B cell (primary cell): Measurements from ENCODE around the gene GRID1.

Source experiments
- EZH2 ChIP-seq: IDR thresholded peaks from 2 replicates; pipeline ENCODE4 v1.6.1; 2012; ENCODE audit warnings: borderline replicate concordance, low read depth, mild to moderate bottlenecking, moderate library complexity, low read length; ENCODE audit not compliant: insufficient read depth, poor library complexity, severe bottlenecking
- TF ChIP-seq, protein P1 (sequence below): fragments of 200-600 bp; IDR thresholded peaks from one replicate; pipeline ENCODE4 v1.8.0; 2022; ENCODE audit warnings: antibody characterized with exemption, mild to moderate bottlenecking

DNA sequence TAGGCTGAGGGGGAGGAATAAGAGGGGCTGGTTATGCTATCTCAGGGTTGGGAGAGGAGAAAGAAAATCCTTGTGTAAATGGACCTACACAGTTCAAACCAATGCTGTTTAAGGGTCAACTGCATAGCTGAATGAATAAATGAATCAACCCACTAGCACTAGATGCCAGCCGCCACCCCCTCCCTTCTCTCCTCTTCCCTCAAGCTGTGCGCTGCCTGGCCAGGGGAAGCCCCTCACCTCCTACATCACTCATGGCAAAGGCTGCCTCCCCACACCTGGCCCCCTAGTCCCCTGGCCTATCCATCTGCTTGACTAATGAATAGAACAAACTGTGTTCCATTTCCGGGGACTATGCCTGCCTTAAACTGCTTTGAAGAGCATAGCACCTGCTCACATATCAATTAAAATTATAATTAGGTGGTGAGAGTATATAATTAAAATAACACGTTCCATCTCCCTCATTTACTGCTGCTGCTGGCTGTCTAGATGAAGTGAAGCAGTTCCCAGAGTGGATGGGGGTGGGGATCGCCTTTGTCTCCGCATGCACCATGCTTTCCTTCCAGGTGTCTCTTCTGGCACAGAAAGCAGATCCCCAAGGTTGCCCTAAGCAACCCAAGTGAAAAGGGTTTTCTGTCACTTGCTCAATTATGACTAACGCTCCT is 32.6 kb downstream of the GRID1 start:
- TF ChIP-seq, protein P1, sequence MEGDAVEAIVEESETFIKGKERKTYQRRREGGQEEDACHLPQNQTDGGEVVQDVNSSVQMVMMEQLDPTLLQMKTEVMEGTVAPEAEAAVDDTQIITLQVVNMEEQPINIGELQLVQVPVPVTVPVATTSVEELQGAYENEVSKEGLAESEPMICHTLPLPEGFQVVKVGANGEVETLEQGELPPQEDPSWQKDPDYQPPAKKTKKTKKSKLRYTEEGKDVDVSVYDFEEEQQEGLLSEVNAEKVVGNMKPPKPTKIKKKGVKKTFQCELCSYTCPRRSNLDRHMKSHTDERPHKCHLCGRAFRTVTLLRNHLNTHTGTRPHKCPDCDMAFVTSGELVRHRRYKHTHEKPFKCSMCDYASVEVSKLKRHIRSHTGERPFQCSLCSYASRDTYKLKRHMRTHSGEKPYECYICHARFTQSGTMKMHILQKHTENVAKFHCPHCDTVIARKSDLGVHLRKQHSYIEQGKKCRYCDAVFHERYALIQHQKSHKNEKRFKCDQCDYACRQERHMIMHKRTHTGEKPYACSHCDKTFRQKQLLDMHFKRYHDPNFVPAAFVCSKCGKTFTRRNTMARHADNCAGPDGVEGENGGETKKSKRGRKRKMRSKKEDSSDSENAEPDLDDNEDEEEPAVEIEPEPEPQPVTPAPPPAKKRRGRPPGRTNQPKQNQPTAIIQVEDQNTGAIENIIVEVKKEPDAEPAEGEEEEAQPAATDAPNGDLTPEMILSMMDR, result no peak
- TF ChIP-seq EZH2, result no peak
